Measurements from ENCODE around the gene BNIP2.

- TF ChIP-seq CTCF (conservative IDR thresholded peaks at IDR 0.05; ENCODE audit: low read length) (peak; percentile 66), EZH2phosphoT487 (IDR thresholded peaks at IDR 0.05; ENCODE audit: borderline replicate concordance, low read depth, low read length) (no peak)
Measured at GRCh38 chr15:59642351-59642750, 46.8 kb downstream of the BNIP2 start.
